Measurements from ENCODE around the gene RAB29. TPM values are rescaled to one million over a fixed set of nuclear protein-coding genes. Genes with fewer than 3 reads are reported as not detected.

Gene RAB29
- total and polyA plus RNA-seq, 2 donors: 11.3 to 18.8 TPM

DNA sequence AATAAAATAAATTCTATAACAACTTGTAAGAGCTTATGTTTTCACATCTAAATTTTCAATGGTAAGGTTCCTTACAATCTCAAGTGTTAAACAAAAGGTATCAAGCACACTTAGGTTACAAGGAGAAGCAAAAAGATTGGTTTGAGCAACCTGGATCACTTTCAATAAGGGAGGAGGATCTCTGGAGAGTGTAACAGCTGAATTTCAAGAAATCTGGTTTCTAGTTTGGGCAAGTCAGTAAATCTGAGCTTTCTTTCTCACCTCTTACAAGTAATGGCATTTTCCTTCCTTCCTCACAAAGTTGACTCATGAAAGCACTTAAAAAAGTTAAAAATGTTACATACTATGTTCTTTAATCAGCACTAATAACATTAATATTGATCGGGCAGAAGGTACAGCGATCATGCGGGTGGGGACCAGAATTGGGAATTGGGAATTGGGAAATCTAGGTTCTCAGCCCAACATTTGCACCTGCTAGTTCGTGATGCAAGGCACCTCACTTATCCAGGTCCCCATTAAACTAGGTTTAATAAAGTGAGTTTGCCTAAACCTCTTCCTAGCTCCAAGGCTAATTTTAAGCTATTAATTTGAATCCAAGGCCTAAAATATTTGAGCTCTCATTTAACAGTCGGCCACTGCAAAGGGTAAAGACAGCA, 28.4 kb downstream of the RAB29 start:
- Histone ChIP-seq H3K36me3 (ENCODE audit: control insufficient read depth in 2 of 2, insufficient read depth in 2 of 2, low read length in 1 of 2) (peaks cover 0 to 20% of the 10 kb centered on the region in 2 donors), H3K27ac (ENCODE audit: low read depth in 1 of 2, low read length in 1 of 2) (peak overlapping the region in 1 of 2 donors; percentile 11), H3K9me3 (ENCODE audit: control insufficient read depth in 2 of 2, insufficient read depth in 1 of 2, low read length in 1 of 2) (no peaks in the 10 kb centered on the region), H3K4me3 (ENCODE audit: low read length in 2 of 2) (no peak overlapping the region), H3K27me3 (ENCODE audit: control insufficient read depth in 2 of 2, insufficient read depth in 1 of 2, low read length in 1 of 2) (no peaks in the 10 kb centered on the region), H3K4me1 (ENCODE audit: control insufficient read depth in 2 of 2, insufficient read depth in 2 of 2, low read length in 2 of 2) (peaks cover 8 to 11% of the 10 kb centered on the region in 2 donors)
- 91% methylated on average over 5 of the region's 5 CpGs for WGBS
- peak in 1 of 9 donors; percentile 9 for DNase-seq (ENCODE audit: low read depth in 6 of 9, low spot score in 9 of 9)

DNA sequence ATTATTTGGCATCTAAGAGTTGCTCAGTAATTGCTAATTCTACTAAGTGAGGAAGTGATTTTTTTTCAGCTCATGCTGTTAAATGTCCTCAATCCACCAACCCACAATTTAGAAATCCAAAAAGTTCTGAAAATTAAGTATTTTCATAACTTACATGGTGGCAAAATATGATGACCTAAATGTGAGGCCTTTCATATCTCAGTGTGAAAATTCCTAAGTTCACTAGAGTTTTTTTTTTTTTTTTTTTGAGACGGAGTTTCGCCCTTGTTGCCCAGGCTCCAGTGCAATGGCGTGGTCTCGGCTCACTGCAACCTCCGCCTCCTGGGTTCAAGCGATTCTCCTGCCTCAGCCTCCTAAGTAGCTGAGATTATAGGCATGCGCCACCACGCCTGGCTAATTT, 30.9 kb downstream of the RAB29 start:
- Histone ChIP-seq H3K4me3 (ENCODE audit: low read length in 2 of 2) (no peak overlapping the region), H3K4me1 (ENCODE audit: control insufficient read depth in 2 of 2, insufficient read depth in 2 of 2, low read length in 2 of 2) (peaks cover 6 to 7% of the 10 kb centered on the region in 2 donors), H3K27me3 (ENCODE audit: control insufficient read depth in 2 of 2, insufficient read depth in 1 of 2, low read length in 1 of 2) (no peaks in the 10 kb centered on the region), H3K9me3 (ENCODE audit: control insufficient read depth in 2 of 2, insufficient read depth in 1 of 2, low read length in 1 of 2) (no peaks in the 10 kb centered on the region), H3K36me3 (ENCODE audit: control insufficient read depth in 2 of 2, insufficient read depth in 2 of 2, low read length in 1 of 2) (peaks cover 5 to 30% of the 10 kb centered on the region in 2 donors), H3K27ac (ENCODE audit: low read depth in 1 of 2, low read length in 1 of 2) (no peak overlapping the region)
- 98% methylated on average over 8 of the region's 8 CpGs for WGBS
- no peak for DNase-seq (ENCODE audit: low read depth in 6 of 9, low spot score in 9 of 9)

DNA sequence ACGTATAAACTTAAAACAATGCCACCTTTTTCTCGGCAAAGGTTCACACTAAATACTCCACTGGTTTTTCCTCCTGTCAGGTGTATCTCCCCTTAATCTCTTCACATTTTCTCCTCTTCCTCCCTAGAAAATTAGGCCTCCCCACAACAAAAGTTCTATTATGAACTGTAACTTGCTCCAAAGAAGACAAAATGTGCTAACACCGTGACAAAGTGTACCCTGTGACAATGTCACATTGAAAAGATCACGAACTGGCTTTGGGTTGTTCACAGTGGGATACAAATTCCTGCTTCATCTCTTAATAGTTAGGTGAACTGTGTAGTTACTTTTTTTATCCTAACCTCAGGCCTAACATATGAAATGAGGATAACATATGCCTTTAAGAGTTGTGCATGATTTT, 31.3 kb downstream of the RAB29 start:
- no peak overlapping the region for H3K4me3 ChIP-seq (ENCODE audit: low read length in 2 of 2)
- DNase-seq (ENCODE audit: low read depth in 6 of 9, low spot score in 9 of 9): no peak
- peaks cover 6 to 7% of the 10 kb centered on the region in 2 donors for H3K4me1 ChIP-seq (ENCODE audit: control insufficient read depth in 2 of 2, insufficient read depth in 2 of 2, low read length in 2 of 2)
- peaks cover 5 to 33% of the 10 kb centered on the region in 2 donors for H3K36me3 ChIP-seq (ENCODE audit: control insufficient read depth in 2 of 2, insufficient read depth in 2 of 2, low read length in 1 of 2)
- no peaks in the 10 kb centered on the region for H3K27me3 ChIP-seq (ENCODE audit: control insufficient read depth in 2 of 2, insufficient read depth in 1 of 2, low read length in 1 of 2)
- no peaks in the 10 kb centered on the region for H3K9me3 ChIP-seq (ENCODE audit: control insufficient read depth in 2 of 2, insufficient read depth in 1 of 2, low read length in 1 of 2)
- no peak overlapping the region for H3K27ac ChIP-seq (ENCODE audit: low read depth in 1 of 2, low read length in 1 of 2)
- 66% methylated on average over 4 of the region's 4 CpGs for WGBS

DNA sequence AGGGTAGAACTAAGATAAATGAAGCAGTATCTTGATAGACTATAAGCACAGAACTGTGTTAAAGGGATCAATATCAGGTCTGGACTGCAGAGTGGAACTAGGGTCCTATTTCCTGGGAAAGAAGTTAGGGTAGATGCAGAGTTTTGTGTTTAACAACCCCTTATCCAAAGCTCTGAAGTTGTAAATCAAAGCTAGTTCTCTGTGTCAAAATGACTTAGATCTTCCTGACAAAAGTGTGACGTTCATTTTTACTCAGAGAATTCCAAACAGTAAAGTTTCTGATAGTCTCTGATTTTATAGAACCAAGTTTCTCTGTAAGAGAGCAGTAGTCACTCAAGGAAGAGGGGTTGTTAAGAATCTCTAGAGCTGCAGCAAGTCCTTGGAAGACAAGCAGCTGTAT, 33.6 kb downstream of the RAB29 start:
- no peak for DNase-seq (ENCODE audit: low read depth in 6 of 9, low spot score in 9 of 9)
- peaks cover 5 to 41% of the 10 kb centered on the region in 2 donors for H3K36me3 ChIP-seq (ENCODE audit: control insufficient read depth in 2 of 2, insufficient read depth in 2 of 2, low read length in 1 of 2)
- no peaks in the 10 kb centered on the region for H3K27me3 ChIP-seq (ENCODE audit: control insufficient read depth in 2 of 2, insufficient read depth in 1 of 2, low read length in 1 of 2)
- H3K9me3 ChIP-seq (ENCODE audit: control insufficient read depth in 2 of 2, insufficient read depth in 1 of 2, low read length in 1 of 2): no peaks in the 10 kb centered on the region
- peaks cover 0 to under 1% of the 10 kb centered on the region in 2 donors for H3K4me1 ChIP-seq (ENCODE audit: control insufficient read depth in 2 of 2, insufficient read depth in 2 of 2, low read length in 2 of 2)
- H3K4me3 ChIP-seq (ENCODE audit: low read length in 2 of 2): no peak overlapping the region
- 78% methylated on average over 1 of the region's 1 CpG for WGBS
- no peak overlapping the region for H3K27ac ChIP-seq (ENCODE audit: low read depth in 1 of 2, low read length in 1 of 2)

GRCh38 chr1:205739348-205740160, 35.7 kb downstream of the RAB29 start:
- Histone ChIP-seq H3K9me3 (ENCODE audit: control insufficient read depth in 2 of 2, insufficient read depth in 1 of 2, low read length in 1 of 2) (no peaks in the 10 kb centered on the region), H3K27ac (ENCODE audit: low read depth in 1 of 2, low read length in 1 of 2) (no peak overlapping the region), H3K4me3 (ENCODE audit: low read length in 2 of 2) (no peak overlapping the region), H3K36me3 (ENCODE audit: control insufficient read depth in 2 of 2, insufficient read depth in 2 of 2, low read length in 1 of 2) (peaks cover 9 to 43% of the 10 kb centered on the region in 2 donors), H3K4me1 (ENCODE audit: control insufficient read depth in 2 of 2, insufficient read depth in 2 of 2, low read length in 2 of 2) (no peaks in the 10 kb centered on the region), H3K27me3 (ENCODE audit: control insufficient read depth in 2 of 2, insufficient read depth in 1 of 2, low read length in 1 of 2) (no peaks in the 10 kb centered on the region)
- no peak for DNase-seq (ENCODE audit: low read depth in 6 of 9, low spot score in 9 of 9)
- 78% methylated on average over 5 of the region's 5 CpGs for WGBS

- WGBS: 97% methylated on average over 1 of the region's 1 CpG
- Histone ChIP-seq H3K4me1 (ENCODE audit: control insufficient read depth in 2 of 2, insufficient read depth in 2 of 2, low read length in 2 of 2) (no peaks in the 10 kb centered on the region), H3K4me3 (ENCODE audit: low read length in 2 of 2) (no peak overlapping the region), H3K27me3 (ENCODE audit: control insufficient read depth in 2 of 2, insufficient read depth in 1 of 2, low read length in 1 of 2) (no peaks in the 10 kb centered on the region), H3K9me3 (ENCODE audit: control insufficient read depth in 2 of 2, insufficient read depth in 1 of 2, low read length in 1 of 2) (no peaks in the 10 kb centered on the region), H3K36me3 (ENCODE audit: control insufficient read depth in 2 of 2, insufficient read depth in 2 of 2, low read length in 1 of 2) (peaks cover 7 to 54% of the 10 kb centered on the region in 2 donors), H3K27ac (ENCODE audit: low read depth in 1 of 2, low read length in 1 of 2) (no peak overlapping the region)
- no peak for DNase-seq (ENCODE audit: low read depth in 6 of 9, low spot score in 9 of 9)
Measured at GRCh38 chr1:205735218-205735617, 40.1 kb downstream of the RAB29 start.

DNA sequence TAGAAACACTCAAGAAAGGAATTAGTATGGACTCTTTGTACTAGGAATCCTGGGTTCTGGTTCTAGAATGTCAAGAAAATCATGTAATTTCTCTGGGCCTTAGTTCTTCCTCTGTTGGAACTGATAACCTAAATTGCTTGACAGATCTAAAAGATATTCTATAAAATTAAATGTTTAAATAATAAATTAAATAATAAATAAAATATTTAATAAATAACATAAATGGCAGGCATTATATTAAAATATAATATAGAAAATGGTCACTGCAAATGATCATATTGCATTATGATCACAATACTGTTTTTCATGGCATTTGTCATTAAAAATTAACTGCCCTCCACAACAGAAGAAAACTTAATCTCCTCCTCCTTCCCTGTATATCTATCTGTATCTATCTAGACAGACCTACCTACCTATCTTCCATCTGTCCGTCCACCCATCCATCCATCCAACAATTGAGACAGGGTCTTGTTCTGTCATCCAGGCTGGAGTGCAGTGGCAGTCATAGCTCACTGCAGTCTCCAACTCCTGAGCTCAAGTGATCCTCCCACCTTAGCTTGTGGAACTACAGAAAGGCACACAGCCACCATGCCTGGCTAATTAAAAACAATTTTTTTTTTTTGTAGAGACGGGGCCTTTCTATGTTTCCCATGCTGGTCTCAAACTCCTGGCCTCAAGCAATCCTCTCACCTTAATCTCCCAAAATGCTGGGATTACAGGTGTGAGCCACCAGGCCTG, 41.7 kb downstream of the RAB29 start:
- Histone ChIP-seq H3K27me3 (ENCODE audit: control insufficient read depth in 2 of 2, insufficient read depth in 1 of 2, low read length in 1 of 2) (no peaks in the 10 kb centered on the region), H3K36me3 (ENCODE audit: control insufficient read depth in 2 of 2, insufficient read depth in 2 of 2, low read length in 1 of 2) (peaks cover 5 to 54% of the 10 kb centered on the region in 2 donors)

GRCh38 chr1:205729945-205730610, 45.2 kb downstream of the RAB29 start:
- no peak for DNase-seq (ENCODE audit: low read depth in 6 of 9, low spot score in 9 of 9)
- Histone ChIP-seq H3K4me3 (ENCODE audit: low read length in 2 of 2) (no peak overlapping the region), H3K36me3 (ENCODE audit: control insufficient read depth in 2 of 2, insufficient read depth in 2 of 2, low read length in 1 of 2) (peaks cover 3 to 54% of the 10 kb centered on the region in 2 donors), H3K4me1 (ENCODE audit: control insufficient read depth in 2 of 2, insufficient read depth in 2 of 2, low read length in 2 of 2) (no peaks in the 10 kb centered on the region), H3K27me3 (ENCODE audit: control insufficient read depth in 2 of 2, insufficient read depth in 1 of 2, low read length in 1 of 2) (no peaks in the 10 kb centered on the region), H3K27ac (ENCODE audit: low read depth in 1 of 2, low read length in 1 of 2) (no peak overlapping the region), H3K9me3 (ENCODE audit: control insufficient read depth in 2 of 2, insufficient read depth in 1 of 2, low read length in 1 of 2) (no peaks in the 10 kb centered on the region)
- WGBS: 98% methylated on average over 9 of the region's 9 CpGs

More for the DNA sequence above, 41.7 kb downstream of the RAB29 start:
- no peak overlapping the region for H3K4me3 ChIP-seq (ENCODE audit: low read length in 2 of 2)
- no peak for DNase-seq (ENCODE audit: low read depth in 6 of 9, low spot score in 9 of 9)
- H3K9me3 ChIP-seq (ENCODE audit: control insufficient read depth in 2 of 2, insufficient read depth in 1 of 2, low read length in 1 of 2): no peaks in the 10 kb centered on the region
- WGBS: 94% methylated on average over 2 of the region's 2 CpGs
- no peak overlapping the region for H3K27ac ChIP-seq (ENCODE audit: low read depth in 1 of 2, low read length in 1 of 2)
- no peaks in the 10 kb centered on the region for H3K4me1 ChIP-seq (ENCODE audit: control insufficient read depth in 2 of 2, insufficient read depth in 2 of 2, low read length in 2 of 2)

Measured in thymus (tissue), 11 donors.